ENCODE results near the gene RGR.
A peak's percentile ranks its signal among the peaks of the same experiment; 100 is the strongest.
"Not testable (repeated sequence)": the region's sequence is repeated elsewhere in the genome, so short reads cannot be mapped to it uniquely, and the experiment has no call there.

The RGR gene

DNA sequence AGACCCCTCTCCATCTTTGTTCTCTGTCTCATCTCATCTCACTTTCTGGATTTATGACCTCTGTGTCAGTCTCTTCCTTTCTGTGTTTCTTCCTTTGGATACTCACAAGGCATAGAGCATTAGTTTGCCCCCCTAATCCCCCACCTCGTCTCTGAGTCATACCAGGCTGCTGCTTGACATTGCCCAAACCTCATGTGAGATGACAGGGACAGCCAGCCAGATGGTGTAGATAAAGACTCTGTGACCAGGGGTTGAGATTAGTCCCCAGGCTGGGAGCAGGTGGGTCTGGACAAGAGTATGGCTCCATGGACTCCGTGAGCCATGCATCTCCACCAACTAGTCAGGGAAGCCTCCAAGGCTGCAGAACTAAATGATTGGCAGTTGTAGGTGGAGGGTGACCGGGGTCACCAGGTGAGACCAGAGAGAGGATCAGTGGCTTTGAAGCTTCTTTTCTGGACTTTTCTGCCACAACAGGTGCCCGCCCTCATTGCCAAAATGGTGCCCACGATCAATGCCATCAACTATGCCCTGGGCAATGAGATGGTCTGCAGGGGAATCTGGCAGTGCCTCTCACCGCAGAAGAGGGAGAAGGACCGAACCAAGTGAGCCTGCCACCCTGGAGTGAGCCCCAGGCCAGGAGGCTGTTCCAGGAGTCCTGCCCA lies 13.3 kb downstream of the RGR start:
- no peak for DNase-seq (ENCODE audit: low read depth in 2 of 2)

DNA sequence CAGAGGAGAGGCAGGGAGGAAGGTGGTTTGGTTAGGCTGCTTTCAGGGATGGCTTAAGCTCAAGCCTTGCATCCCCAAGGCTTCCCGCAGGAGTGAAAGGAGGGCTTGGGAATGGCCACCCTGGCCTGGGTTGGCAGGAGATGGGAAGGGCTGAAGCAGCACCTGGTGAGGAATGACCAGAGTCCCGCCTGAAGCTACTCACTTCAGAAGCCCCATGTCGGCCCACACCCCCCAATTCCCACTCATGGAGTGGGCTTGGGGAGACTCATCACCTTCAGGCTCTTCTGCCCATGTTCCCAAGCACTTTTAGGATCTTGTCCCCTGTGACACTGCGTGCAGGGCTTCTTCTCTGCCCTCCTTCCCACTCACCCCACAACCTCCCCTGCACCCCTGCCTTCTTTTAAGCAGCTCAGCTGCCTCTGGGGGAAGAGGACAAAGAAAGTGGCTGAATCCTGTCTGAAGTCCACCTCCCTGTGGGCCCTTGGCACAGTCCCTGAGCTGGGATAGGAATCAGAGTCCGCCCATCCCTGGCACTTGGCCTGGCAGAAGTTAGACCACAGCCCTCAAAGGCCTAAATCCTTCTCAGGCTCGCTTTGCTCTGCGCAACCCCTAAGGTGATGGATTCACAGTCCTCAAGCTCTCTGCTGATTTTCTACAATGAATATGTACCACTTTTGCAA lies 16.5 kb downstream of the RGR start:
- no peak for DNase-seq (ENCODE audit: low read depth in 2 of 2)

DNA sequence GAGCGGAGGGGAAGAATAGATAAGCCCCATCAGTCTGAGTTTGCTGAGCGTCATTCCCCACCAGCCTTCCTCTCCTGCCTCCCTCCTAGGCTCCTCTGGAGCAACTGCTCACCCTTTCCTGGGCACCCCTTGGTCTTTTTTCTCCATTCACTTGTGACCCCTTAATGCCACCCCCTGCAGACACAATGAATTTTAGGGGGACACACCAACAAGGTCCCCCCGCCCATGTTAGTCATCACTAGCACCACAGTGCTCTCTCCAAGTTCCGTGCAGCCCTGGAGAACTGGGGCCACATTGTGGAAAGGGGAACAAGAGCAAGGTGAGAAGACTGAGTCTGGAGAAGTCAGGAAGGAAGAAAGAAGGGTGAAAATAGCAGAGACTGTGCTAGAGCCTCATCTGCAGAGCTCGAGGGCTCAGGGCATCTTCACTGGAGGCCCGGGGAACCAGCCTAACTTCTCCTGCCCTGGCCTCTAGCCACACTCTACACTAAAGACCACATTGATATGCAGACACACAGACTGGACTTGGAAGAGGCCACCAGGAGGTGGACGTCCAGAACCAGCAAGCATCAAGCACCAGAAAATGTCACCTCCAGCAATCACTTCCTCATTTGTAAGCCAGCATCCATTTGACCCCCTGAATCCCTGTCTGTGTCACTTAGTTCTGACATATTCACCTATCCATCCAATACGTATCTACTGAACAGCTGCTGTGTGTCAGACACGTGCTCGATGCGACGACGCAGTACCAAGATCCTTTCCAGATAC lies 17.5 kb downstream of the RGR start:
- no peak for DNase-seq (ENCODE audit: low read depth in 2 of 2)

- no peak for DNase-seq (ENCODE audit: low read depth in 2 of 2)
These were observed 18.9 kb downstream of the RGR start for GRCh38 chr10:84263716-84264115.

GRCh38 chr10:84264611-84265141 lies 19.8 kb downstream of the RGR start:
- DNase-seq (ENCODE audit: low read depth in 2 of 2), result peak; percentile 13 to 16

- no peak for DNase-seq (ENCODE audit: low read depth in 2 of 2)
These were observed 20.6 kb downstream of the RGR start for GRCh38 chr10:84265418-84265817.

DNA sequence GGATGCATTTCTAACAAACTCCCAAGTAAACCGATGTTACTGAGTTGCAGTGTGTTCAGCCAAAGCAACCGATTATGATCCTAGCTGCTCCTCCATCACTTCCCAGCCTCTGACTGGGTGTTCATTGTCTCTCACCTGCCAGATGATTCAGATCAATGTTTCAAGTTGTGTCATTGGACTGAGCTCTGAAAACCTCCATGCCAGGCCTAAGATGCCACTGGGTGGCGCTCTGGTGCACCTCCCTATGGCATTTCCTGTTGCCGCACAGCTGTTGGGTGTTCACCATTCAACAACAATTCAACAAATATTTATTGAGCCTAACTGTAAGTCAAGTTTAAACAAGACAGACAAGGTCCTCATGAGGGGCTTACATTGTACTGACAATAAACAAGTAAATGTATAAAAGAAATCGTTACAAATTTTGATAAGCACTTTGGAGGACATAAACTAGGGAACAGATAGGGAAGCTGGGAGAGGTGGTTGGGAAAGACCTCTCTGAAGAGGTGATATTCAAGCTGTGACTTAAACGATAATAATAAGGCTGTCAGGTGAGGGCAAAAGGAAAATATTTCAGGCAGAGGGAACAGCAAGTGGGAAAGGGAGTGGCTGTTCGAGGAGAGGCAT lies 22.8 kb downstream of the RGR start:
- DNase-seq (ENCODE audit: low read depth in 2 of 2), result no peak

GRCh38 chr10:84269162-84269561 lies 24.3 kb downstream of the RGR start:
- no peak for DNase-seq (ENCODE audit: low read depth in 2 of 2)

DNA sequence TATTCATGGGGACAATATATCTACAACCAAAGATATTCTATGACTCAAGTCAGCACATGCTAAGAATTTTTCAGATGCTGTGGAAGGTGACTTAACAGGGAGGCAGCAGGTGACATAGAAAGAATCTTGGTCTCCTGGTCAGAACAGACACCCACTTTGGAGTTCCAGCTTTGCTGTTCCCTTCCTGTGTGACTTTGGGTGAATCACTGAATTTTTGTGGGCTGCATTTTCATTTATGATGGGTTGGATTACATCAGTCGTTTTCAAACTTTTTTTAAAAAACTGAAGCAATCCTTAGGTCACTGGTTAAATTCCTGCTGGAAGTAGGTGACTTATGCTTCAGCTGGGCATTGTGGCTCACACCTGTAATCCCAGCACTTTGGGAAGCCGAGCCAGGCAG lies 24.9 kb downstream of the RGR start:
- DNase-seq (ENCODE audit: low read depth in 2 of 2), result peak; percentile 32 to 36

GRCh38 chr10:84270708-84271107 lies 25.9 kb downstream of the RGR start:
- DNase-seq (ENCODE audit: low read depth in 2 of 2), result no peak

DNA sequence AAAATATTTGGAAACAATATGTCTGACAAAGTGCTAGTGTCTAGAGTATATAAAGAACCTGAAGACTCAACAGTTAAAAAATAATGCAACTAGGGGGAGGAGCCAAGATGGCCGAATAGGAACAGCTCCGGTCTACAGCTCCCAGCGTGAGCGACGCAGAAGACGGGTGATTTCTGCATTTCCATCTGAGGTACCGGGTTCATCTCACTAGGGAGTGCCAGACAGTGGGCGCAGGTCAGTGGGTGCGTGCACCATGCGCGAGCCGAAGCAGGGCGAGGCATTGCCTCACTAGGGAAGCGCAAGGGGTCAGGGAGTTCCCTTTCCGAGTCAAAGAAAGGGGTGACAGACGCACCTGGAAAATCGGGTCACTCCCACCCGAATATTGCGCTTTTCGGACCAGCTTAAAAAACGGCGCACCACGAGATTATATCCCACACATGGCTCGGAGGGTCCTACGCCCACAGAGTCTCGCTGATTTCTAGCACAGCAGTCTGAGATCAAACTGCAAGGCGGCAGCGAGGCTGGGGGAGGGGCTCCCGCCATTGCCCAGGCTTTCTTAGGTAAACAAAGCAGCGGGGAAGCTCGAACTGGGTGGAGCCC lies 35.1 kb downstream of the RGR start:
- not testable (repeated sequence) for DNase-seq (ENCODE audit: low read depth in 2 of 2)

- DNase-seq (ENCODE audit: low read depth in 2 of 2), result no peak
These were observed 41.8 kb downstream of the RGR start for GRCh38 chr10:84286695-84287094.

- no peak for DNase-seq (ENCODE audit: low read depth in 2 of 2)
These were observed 43.3 kb downstream of the RGR start for GRCh38 chr10:84288151-84288550.

DNA sequence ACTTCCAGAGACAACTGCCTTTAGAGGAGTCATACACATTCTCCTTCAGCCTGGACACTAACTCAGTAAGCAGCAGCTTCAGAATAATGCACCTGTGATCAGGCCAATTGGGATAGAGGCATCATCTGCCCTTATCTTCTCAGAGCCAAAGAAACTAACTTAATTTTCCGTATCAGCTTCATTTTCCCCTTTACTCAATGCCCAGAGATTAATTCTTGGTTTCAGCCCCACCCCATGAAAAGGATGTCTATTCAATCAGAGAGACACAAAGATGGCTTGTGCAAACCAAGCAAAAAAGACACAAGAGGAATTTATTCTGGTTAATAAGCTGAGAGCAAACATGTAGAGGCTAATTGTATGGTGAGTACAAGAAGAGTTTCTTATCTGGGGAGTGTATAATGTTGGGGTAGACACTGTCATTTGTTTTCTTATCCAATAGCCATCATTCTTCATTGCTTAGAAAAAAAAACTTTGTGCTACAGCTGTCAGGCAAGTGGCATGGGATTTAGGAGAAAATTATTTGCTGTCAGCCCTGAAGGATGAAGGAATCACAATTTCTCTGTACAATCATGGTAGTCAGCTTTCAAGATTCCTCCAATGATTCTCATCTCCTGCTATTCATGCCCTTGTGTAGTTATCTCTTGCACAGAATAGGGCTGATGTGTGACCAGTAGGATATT lies 44.8 kb downstream of the RGR start:
- no peak for DNase-seq (ENCODE audit: low read depth in 2 of 2)

DNA sequence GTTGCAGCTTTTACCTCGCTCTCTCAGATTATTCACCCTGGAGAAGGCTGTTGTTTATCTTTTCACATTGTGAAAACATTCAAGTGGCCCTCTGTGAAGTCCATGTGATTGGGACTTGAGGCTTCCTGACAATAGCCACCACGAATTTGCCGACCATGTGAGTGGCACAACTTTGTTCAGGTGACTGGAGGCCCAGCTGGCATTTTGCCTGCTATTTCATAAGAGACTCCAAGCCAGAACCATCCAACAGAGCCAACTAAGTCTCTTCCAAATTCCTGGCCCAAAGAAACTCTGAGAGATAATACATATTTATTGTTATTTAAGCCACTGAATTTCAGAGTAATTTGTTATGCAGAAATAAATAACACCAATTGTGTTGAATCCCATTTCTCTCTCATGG lies 45.4 kb downstream of the RGR start:
- no peak for DNase-seq (ENCODE audit: low read depth in 2 of 2)

- no peak for DNase-seq (ENCODE audit: low read depth in 2 of 2)
These were observed 46.5 kb downstream of the RGR start for GRCh38 chr10:84291384-84291783.

DNA sequence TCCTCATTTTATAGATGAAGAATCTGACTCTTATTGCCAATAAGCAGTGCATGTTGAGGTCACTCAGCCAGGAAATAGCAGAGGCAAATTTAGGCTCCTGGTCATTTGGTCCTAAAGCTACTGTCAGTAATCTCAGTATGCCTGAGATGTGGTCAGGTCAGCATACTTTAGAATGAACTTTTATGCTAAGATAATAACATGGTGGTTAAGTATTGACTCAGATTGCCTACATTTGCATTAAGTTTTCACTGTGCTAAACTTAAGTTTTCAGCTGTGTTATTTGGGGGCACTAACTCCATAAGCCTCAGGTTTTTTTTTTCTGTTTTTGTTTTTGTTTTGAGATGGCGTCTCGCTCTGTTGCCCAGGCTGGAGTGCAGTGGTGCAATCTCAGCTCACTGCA lies 47.6 kb downstream of the RGR start:
- no peak for DNase-seq (ENCODE audit: low read depth in 2 of 2)

DNA sequence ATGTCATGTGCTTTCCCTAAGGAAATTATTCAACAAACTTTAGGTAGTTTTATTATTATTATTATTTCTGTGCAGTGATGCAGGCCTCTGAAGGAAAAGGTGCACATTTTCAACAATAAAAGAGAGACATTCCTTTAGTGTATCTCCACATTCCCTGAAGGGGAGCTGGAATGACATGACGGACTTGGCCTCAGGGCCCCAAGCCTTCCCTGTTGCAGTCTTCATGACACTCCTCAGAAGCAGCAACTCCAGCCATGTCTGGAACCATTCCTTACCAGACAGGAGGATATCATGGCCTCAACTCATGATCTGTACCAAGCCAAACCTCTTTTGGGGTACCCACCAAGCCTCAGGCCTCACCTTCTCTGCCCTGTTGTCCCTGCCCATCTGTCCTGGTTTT lies 48.3 kb downstream of the RGR start:
- no peak for DNase-seq (ENCODE audit: low read depth in 2 of 2)

- DNase-seq (ENCODE audit: low read depth in 2 of 2), result no peak
These were observed 48.7 kb downstream of the RGR start for GRCh38 chr10:84293574-84294016.

DNA sequence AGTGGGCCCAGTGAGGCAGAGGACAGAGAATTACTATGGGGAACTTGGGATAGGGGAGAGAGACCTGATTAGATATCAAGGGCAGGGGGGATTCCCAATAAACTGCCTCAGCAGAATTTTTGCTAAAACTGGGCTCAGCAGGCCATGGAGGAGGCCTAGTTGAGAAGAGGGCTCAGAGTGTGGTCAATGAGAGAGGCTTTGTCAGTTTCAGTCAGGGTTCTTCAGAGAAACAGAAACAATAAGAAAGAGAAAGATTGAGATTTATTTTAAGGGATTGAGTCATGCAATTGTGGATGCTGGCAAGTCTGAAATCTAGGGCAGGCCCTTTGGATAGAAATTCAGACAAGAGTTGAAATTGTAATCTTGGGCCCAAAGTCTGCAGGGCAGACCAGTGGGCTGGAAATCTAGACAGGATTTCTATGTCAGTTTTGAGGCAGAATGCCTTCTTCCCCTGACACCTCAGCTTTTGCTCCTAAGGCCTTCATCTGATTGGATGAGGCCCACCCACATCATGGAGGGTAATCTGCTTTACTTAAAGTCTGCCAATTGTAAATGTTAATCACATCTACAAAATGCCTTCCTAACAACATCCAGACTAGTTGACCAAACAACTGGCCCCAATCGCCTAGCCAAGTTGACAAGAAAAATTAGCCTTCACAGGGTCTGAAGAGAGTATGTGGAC lies 50.1 kb downstream of the RGR start:
- no peak for DNase-seq (ENCODE audit: low read depth in 2 of 2)

All from fibroblast of skin of left quadriceps (primary cell).